Measurements from ENCODE around the gene MAGOH.

MAGOH gene

DNA sequence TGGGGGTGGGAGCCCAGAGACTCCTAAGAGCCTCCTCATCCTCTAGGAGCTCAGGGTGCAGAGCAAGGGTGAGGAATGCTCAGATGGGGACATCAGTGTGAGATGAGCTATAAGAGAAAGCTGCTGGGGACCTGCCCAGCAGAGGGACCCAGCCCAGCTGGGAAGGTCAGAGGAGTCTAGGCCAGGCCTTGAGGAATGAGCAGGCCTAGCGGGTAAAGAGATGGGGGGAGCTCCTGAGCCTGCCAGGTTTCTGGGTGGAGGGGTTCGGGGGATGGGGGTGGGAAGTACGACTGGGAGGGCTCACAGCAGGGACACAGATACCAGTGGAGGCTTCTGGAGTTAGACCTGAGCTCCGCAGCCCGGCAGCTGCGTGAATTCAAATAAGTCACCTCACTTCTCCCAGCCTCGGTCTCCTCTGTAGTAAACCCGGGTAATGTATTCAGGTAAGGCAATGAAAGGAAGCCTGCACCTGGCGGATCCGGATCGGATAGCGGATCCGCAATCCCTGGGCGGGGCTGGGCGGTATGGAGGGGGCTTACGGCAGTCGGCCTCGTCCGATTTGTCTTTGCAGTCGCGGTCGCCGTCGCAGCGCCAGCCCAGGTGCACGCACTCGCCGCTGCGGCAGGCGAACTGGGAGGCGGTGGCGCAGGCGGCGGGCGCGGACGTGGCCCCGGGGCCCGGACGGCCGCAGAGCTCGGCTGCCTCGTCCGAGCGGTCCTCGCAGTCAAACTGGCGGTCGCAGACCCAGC is 38.0 kb upstream of the MAGOH start:
- ChIA-PET POLR2A (no interaction called here), CTCF (interaction anchor here (1.0 to 14.0 kb wide), 9 partner anchors 14 to 584 kb away, joined by 3 to 574 read pairs (median 12); no protein-coding TSS in a partner anchor)
- H3K4me3 ChIP-seq (ENCODE audit: low read depth, low read length): no peak overlapping the region
- TF ChIP-seq, protein P1, sequence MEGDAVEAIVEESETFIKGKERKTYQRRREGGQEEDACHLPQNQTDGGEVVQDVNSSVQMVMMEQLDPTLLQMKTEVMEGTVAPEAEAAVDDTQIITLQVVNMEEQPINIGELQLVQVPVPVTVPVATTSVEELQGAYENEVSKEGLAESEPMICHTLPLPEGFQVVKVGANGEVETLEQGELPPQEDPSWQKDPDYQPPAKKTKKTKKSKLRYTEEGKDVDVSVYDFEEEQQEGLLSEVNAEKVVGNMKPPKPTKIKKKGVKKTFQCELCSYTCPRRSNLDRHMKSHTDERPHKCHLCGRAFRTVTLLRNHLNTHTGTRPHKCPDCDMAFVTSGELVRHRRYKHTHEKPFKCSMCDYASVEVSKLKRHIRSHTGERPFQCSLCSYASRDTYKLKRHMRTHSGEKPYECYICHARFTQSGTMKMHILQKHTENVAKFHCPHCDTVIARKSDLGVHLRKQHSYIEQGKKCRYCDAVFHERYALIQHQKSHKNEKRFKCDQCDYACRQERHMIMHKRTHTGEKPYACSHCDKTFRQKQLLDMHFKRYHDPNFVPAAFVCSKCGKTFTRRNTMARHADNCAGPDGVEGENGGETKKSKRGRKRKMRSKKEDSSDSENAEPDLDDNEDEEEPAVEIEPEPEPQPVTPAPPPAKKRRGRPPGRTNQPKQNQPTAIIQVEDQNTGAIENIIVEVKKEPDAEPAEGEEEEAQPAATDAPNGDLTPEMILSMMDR (IDR thresholded peaks at IDR 0.05; ENCODE audit: insufficient read depth, low read length, missing control alignments): no peak
- DNase-seq (ENCODE audit: low read depth, low spot score): no peak

DNA sequence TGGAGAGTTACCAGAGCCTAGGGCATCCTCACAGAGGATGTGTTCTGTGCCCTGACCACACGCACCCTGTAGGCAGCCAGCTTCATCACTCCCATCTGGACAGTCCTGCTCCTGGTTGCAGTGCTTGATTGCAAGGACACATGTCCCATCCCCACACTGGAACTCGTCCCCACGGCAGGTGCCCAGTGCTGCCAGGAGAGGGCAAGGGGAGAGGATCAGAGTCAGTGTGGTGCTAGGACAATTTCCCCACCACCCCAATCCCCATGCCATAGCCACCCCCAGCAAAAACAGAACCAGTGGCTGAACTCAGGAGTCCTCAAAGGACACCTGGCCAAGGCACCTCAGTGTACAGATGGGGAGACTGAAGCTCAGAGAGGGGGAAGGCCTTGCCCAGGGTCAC is 37.2 kb upstream of the MAGOH start:
- ChIA-PET CTCF (interaction anchor here (1.0 to 14.0 kb wide), 6 partner anchors 14 to 585 kb away, joined by 3 to 574 read pairs (median 91); no protein-coding TSS in a partner anchor), POLR2A (no interaction called here)
- TF ChIP-seq, protein P1 (IDR thresholded peaks at IDR 0.05; ENCODE audit: insufficient read depth, low read length, missing control alignments): no peak
- no peak for DNase-seq (ENCODE audit: low read depth, low spot score)
- no peak overlapping the region for H3K4me3 ChIP-seq (ENCODE audit: low read depth, low read length)

DNA sequence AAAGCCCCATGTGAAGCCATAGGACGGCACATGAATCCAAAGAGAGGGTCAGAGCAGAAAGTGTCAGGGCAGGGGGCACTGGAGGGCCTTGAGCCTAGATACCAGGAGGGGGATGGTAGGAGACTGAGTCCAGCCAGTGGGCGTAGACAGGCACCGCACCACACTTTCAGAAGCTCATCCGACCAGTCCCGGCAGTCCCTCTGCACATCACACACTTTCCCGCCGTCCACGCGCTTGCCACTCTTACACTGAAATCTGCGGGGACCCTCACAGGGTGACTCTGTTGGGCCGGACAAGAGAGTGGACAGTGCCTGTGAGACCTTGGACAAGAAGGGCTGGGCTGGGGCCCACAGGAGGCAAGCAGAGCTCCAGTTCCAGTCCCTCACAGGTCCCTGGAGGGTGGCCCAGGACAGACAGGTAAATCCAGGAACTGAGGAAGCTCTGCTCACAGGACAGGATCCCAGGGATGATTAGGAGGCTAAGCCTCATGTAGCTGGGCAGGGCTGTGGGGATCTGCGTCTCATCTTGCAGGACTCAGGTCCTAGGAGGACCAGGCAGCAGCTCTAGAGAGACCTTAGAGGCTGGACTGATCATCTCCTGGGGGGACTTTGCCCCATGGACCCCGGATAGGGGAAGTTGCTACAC is 36.3 kb upstream of the MAGOH start:
- no peak overlapping the region for H3K4me3 ChIP-seq (ENCODE audit: low read depth, low read length)
- CTCF ChIA-PET: interaction anchor here (1.1 to 14.0 kb wide), 5 partner anchors 13 to 198 kb away, joined by 3 to 574 read pairs (median 105); no protein-coding TSS in a partner anchor
- POLR2A ChIA-PET: no interaction called here
- TF ChIP-seq, protein P1 (IDR thresholded peaks at IDR 0.05; ENCODE audit: insufficient read depth, low read length, missing control alignments): no peak
- no peak for DNase-seq (ENCODE audit: low read depth, low spot score)

DNA sequence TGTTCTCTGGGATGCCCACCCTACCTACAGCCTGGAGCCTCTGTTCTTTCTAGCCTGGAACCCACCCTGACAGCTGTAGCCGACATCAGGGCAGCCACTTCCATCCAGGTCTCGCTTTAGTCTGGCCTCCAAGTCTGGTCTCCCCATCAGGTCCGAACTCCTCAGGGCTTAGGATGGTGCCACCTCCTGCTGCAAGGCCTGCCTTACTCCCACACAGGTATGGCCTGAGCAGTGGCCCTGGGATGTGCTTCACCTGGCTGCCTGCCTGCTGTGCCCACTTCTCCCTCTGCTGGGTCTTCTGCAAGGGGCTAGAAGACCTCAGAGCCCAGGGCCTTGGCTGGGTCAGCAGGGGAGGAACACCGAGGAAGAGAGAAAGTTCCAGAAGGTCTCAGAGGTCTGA is 35.7 kb upstream of the MAGOH start:
- TF ChIP-seq, protein P1 (IDR thresholded peaks at IDR 0.05; ENCODE audit: insufficient read depth, low read length, missing control alignments): no peak
- CTCF ChIA-PET: interaction anchor here (1.2 to 14.0 kb wide), 3 partner anchors 12 to 176 kb away, joined by 4 to 574 read pairs (median 178); no protein-coding TSS in a partner anchor
- POLR2A ChIA-PET: no interaction called here
- H3K4me3 ChIP-seq (ENCODE audit: low read depth, low read length): no peak overlapping the region
- no peak for DNase-seq (ENCODE audit: low read depth, low spot score)

DNA sequence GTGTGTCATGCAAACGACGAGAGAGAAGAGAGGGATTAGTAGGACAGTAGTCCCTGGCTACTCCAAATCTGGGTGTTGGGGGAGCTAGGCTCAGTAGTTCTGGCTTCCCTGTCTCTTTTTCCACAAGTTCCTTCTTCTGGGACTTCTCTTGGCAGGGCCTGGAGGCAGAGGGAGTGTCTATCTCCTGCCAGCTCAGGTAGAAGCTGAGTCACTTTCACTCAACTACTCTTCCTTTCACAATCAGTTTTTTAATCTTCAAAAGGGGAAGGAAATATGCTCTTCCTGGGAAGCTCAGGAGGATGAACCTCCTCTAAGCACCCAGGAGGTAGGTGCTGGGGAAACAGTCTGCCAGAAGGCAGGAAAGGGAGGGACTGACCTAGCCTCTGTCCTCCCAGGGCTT is 35.2 kb upstream of the MAGOH start:
- TF ChIP-seq, protein P1 (IDR thresholded peaks at IDR 0.05; ENCODE audit: insufficient read depth, low read length, missing control alignments): no peak
- ChIA-PET CTCF (interaction anchor here (1.2 to 14.0 kb wide), 3 partner anchors 12 to 177 kb away, joined by 4 to 574 read pairs (median 178); no protein-coding TSS in a partner anchor), POLR2A (no interaction called here)
- H3K4me3 ChIP-seq (ENCODE audit: low read depth, low read length): no peak overlapping the region
- DNase-seq (ENCODE audit: low read depth, low spot score): no peak

DNA sequence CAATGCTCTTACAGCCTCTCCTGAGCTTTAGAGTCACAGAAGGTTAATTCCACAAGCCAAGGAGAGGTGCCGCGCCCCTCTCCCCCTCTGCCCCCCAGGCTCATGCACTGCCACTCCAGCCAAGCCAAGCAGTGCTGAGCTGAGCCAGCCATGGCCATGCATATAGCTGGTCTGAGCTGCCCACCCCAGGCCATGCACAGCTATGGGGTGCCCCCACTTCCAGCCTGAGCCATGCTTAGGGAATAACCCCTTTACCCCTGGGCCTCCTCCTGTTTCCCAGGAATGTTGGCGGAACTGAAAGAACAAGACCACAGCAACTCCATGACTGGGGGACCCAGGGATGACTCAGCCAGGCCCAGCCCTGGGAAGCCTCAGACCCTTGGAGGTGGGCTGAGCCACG is 34.0 kb upstream of the MAGOH start:
- TF ChIP-seq, protein P1 (IDR thresholded peaks at IDR 0.05; ENCODE audit: insufficient read depth, low read length, missing control alignments): no peak
- DNase-seq (ENCODE audit: low read depth, low spot score): no peak
- ChIA-PET POLR2A (no interaction called here), CTCF (interaction anchor here (12.3 to 14.0 kb wide), 2 partner anchors 10 to 123 kb away, joined by 178 to 574 read pairs; no protein-coding TSS in a partner anchor)
- H3K4me3 ChIP-seq (ENCODE audit: low read depth, low read length): no peak overlapping the region
